Effector memory CD4-positive, alpha-beta T cell (primary cell): Measurements from ENCODE around the gene DCP2.

Experiments used
- DNase-seq, 3 donors: peaks; one replicate each; pipeline ENCODE4 v3.0.0-alpha.2; 2020
- H3K27ac ChIP-seq: 2 replicates; pipeline ENCODE4 v1.7.0; 2013; ENCODE audit warnings: mild to moderate bottlenecking, low read length, moderate library complexity; ENCODE audit not compliant: insufficient read depth, poor library complexity, severe bottlenecking
- H3K27me3 ChIP-seq: replicated peaks from 2 replicates; pipeline ENCODE4 v1.7.0; 2013; ENCODE audit warnings: mild to moderate bottlenecking, low read length; ENCODE audit not compliant: insufficient read depth, control insufficient read depth, poor library complexity, severe bottlenecking
- H3K36me3 ChIP-seq: 2 replicates; pipeline ENCODE4 v1.7.0; 2013; ENCODE audit warnings: mild to moderate bottlenecking, low read length, moderate library complexity; ENCODE audit not compliant: control insufficient read depth, insufficient read depth
- H3K4me1 ChIP-seq: 2 replicates; pipeline ENCODE4 v1.7.0; 2013; ENCODE audit warnings: low read length, mild to moderate bottlenecking; ENCODE audit not compliant: control insufficient read depth, insufficient read depth, poor library complexity, severe bottlenecking
- H3K4me3 ChIP-seq: 2 replicates; pipeline ENCODE4 v1.7.0; 2013; ENCODE audit warnings: low read length, low read depth, mild to moderate bottlenecking; ENCODE audit not compliant: insufficient read depth, poor library complexity, severe bottlenecking
- H3K9me3 ChIP-seq: 2 replicates; pipeline ENCODE4 v1.7.0; 2013; ENCODE audit warnings: mild to moderate bottlenecking, low read length, moderate library complexity; ENCODE audit not compliant: control insufficient read depth

Gene DCP2

GRCh38 chr5:113054899-113055298 lies 78.3 kb downstream of the DCP2 start:
- Histone ChIP-seq H3K36me3 (no peaks in the 10 kb centered on the region), H3K9me3 (no peaks in the 10 kb centered on the region)
- DNase-seq = no peak

GRCh38 chr5:113056988-113057387 lies 80.4 kb downstream of the DCP2 start:
- H3K36me3 ChIP-seq = no peaks in the 10 kb centered on the region
- no peak for DNase-seq
- H3K9me3 ChIP-seq = no peaks in the 10 kb centered on the region
- H3K27me3 ChIP-seq = no peaks in the 10 kb centered on the region
- H3K4me1 ChIP-seq = no peaks in the 10 kb centered on the region
- no peak overlapping the region for H3K4me3 ChIP-seq
- H3K27ac ChIP-seq = no peak overlapping the region

More at GRCh38 chr5:113054899-113055298, 78.3 kb downstream of the DCP2 start:
- no peaks in the 10 kb centered on the region for H3K27me3 ChIP-seq
- H3K27ac ChIP-seq = no peak overlapping the region
- no peak overlapping the region for H3K4me3 ChIP-seq
- H3K4me1 ChIP-seq = no peaks in the 10 kb centered on the region

- Histone ChIP-seq H3K27me3 (no peaks in the 10 kb centered on the region), H3K4me3 (no peak overlapping the region), H3K4me1 (no peaks in the 10 kb centered on the region), H3K9me3 (no peaks in the 10 kb centered on the region), H3K36me3 (no peaks in the 10 kb centered on the region), H3K27ac (no peak overlapping the region)
- DNase-seq = no peak
Observed at GRCh38 chr5:113057557-113057984, 81.0 kb downstream of the DCP2 start.

DNA sequence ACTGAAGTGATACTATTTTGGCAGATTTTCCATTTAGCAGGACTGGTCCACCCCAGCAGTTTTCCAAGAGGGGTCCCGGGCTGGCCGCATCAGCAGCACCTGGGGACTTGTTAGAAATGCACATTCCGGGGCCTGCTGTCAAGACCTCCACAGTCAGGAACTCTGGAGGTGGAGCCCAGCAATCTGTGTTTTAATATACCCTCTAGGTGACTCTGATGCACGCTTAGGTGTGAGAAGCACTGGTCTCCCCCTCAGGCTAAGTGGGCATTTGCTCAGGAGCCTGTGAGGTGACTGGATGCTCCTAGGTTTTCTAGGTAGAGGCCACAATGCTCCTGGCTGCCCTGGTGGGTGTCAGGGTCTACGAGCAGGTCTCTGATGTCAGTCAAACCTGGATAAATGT lies 81.7 kb downstream of the DCP2 start:
- peaks cover 5% of the 10 kb centered on the region for H3K4me1 ChIP-seq
- H3K9me3 ChIP-seq = no peaks in the 10 kb centered on the region
- no peaks in the 10 kb centered on the region for H3K27me3 ChIP-seq
- H3K36me3 ChIP-seq = no peaks in the 10 kb centered on the region
- no peak overlapping the region for H3K4me3 ChIP-seq
- no peak for DNase-seq
- no peak overlapping the region for H3K27ac ChIP-seq

GRCh38 chr5:113058706-113059226 lies 82.2 kb downstream of the DCP2 start:
- no peak overlapping the region for H3K4me3 ChIP-seq
- no peaks in the 10 kb centered on the region for H3K9me3 ChIP-seq
- peaks cover 6% of the 10 kb centered on the region for H3K4me1 ChIP-seq
- no peak for DNase-seq
- H3K27ac ChIP-seq = no peak overlapping the region
- H3K27me3 ChIP-seq = no peaks in the 10 kb centered on the region
- H3K36me3 ChIP-seq = no peaks in the 10 kb centered on the region

GRCh38 chr5:113059232-113060040 lies 82.8 kb downstream of the DCP2 start:
- no peak for DNase-seq
- Histone ChIP-seq H3K36me3 (no peaks in the 10 kb centered on the region), H3K4me3 (no peak overlapping the region)

DNA sequence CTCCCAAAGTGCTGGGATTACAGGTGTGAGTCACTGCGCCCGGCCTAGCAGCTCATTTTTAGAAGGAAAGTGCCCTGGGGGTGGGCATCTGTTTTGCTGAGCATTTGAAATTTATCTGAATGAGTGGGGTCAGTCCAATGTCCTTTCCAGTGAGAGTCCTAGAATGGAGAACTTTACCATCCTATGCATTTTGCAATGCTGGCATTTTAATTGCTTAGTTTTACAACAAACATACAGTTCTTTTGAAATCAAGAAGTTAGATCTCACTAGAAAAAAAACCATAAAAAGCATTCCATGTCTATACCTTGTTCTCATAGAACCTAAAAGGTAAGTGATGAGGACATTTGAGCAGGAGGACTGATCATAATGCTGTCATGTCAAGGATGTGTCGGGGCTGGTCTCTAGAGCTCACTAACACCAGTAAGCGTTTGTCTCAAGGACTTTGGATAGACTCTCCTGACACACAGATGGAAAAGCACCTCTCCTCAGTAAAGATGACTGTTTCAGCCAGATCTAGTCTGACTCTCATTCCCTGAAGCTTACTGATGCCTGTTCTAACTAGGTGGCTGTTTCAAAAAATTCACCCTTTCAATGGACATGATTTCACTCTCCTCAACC lies 83.9 kb downstream of the DCP2 start:
- Histone ChIP-seq H3K9me3 (no peaks in the 10 kb centered on the region), H3K27ac (no peak overlapping the region), H3K4me3 (no peak overlapping the region), H3K27me3 (no peaks in the 10 kb centered on the region), H3K4me1 (peaks cover 6% of the 10 kb centered on the region), H3K36me3 (no peaks in the 10 kb centered on the region)
- no peak for DNase-seq

More at GRCh38 chr5:113059232-113060040, 82.8 kb downstream of the DCP2 start:
- Histone ChIP-seq H3K27ac (no peak overlapping the region), H3K9me3 (no peaks in the 10 kb centered on the region), H3K27me3 (no peaks in the 10 kb centered on the region), H3K4me1 (peaks cover 6% of the 10 kb centered on the region)

GRCh38 chr5:113061846-113062780 lies 85.5 kb downstream of the DCP2 start:
- DNase-seq = no peak

DNA sequence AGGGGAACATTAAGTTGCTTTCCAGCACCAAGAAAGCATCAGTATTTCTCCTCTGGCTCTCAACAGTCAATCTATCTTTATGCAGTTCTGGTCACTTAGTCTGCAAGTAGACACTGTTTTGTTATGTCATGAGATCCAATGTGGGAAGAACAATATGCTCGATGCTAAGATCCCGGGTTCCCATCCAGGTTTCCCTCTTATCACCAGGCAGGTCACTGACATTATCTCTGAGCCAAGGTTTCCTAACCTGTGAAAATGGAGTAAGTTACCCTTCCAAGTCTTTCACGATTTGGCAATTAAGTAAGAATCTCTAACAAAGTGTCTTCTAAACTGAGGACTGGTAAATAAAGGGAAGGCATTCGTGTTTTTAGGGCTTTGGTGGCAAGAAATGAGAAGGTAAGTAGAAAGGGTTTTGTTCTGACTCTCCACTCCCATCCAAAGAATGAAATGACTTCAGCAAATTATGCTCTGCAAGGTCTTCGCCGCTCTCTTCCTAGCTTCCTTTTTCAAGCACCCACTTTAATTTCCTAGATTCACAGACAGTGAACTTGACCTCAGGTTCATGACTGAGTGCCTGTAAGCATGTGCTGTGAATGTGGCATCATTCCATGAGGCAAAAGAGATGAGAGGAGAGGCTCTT lies 86.4 kb downstream of the DCP2 start:
- Histone ChIP-seq H3K4me1 (peaks cover 6% of the 10 kb centered on the region), H3K9me3 (no peaks in the 10 kb centered on the region), H3K4me3 (no peak overlapping the region), H3K27ac (no peak overlapping the region), H3K27me3 (no peaks in the 10 kb centered on the region), H3K36me3 (no peaks in the 10 kb centered on the region)
- DNase-seq = no peak

More at GRCh38 chr5:113061846-113062780, 85.5 kb downstream of the DCP2 start:
- Histone ChIP-seq H3K4me3 (no peak overlapping the region), H3K4me1 (peaks cover 6% of the 10 kb centered on the region), H3K27ac (no peak overlapping the region), H3K36me3 (no peaks in the 10 kb centered on the region), H3K9me3 (no peaks in the 10 kb centered on the region), H3K27me3 (no peaks in the 10 kb centered on the region)
